ENCODE data around the gene PAK6.

The PAK6 gene

DNA sequence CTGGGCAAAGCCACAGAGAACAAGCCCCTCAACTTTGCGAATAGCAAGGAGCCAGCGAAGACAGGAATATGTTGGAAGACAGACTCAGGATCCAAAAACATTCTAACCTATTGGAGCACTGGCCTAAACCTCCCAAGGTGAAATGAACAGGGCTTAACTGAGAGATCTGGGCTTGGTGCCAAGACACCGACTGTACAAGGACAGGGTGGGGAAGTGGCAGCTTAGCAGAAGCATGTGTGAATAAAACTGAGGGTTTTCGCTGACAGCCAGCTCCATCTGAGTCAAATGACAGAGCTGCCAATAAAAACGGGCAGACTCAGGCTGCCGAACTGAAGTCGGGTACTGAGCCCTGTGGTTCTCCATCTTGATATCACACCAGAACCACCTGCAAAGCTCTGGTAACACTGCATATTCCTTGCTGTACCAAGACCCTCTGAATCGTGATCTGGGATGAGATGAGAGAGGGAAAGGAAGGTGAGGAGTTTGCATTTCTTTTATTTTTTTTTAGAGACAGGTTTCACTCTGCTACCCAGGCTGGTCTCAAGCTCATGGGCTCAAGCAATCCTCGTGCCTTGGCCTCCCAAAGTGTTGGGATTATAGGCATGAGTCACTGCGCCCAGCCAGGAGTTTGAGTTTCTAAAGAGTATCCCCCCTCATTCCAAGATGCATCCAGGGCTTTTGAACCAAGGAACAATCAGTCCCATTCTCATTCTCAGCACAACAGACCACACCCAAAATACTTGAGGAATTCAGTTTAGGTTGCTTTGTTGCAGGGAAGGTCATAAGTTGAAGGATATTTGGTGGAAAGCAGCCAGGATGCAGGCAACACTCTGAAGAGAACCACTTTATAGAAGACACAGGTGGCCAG is 74.9 kb downstream of the PAK6 start:
- DNase-seq = no peak

DNA sequence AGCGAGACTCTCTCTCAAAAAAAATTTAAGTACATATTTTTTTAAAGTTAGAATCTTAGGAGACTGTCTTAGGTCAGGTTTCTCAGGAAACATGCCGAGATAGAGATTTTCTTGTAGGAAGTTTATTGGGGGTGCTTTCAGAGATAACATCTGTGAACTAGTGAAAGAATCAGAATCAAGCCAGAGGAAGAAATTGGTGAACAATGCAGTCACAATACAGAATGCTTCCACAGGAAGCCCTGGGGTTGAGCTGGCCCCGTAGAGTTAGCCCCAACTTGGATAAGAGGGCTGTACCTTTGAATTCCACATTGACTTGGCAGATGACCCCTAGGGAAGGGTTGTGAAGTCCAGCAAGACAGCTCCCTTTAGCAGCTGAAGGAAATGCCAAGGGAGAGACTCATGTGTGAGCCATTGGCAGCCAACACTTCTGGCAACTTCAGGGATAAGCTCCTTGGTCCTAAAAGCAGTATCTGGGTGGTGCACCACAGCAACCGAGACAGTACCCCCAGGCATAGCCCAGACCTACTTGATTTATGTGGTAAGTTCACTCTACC is 75.9 kb downstream of the PAK6 start:
- no peak for DNase-seq

DNA sequence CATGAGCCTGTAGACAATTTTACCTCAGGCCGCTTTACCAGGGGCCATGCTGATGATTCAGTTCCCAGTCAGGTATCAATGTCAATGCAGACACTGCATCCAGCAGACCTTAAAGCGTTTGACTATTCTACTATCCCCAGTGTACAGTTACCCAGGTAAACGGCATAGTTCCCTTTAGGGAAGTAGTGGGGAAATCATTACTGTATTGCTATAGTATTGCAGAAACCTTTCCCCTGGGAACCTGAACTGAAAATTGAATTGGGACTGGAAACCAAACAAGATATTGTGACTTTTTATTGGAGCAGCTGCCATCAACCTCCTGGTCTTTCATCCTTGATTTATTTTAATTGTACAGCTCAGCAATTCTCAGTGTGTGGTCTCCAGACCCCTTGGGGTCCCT is 78.1 kb downstream of the PAK6 start:
- DNase-seq = no peak

DNA sequence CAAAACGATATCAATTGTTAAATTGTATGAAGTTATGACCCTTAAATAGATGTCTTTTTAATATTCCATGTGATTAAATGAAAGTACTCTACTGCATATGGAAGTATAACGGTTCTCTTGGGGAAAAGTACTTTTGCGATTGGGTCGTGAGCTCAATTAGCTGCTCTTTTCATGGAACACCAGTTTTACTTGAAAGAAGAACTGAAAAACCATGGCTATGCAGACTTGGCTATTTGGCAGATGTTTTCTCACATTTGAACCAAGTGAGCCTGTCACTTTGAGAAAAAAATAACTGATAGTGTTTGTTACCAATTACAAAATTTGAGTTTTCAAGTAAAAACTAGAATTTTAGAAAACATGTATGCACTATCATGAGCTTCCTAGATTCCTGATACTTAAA is 78.7 kb downstream of the PAK6 start:
- no peak for DNase-seq

DNA sequence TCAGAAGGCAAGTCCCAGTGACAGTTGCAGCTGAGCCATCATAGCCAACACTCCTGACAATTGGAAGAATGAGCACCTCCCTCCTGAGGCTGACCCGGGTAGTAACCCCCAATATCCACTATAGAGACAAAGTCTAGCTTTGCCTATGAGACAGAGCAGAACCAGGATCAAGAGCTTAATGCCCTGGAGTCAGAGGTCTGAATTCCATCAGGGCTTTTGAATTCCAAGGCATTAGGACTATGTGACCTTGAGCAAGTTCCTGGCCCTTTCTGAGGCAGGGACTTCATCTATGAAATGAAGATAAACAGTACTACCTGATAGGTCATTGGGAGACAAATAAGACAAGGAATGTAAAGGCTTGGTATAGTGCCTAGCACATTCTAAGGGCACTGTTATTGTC is 81.5 kb downstream of the PAK6 start:
- DNase-seq = no peak

DNA sequence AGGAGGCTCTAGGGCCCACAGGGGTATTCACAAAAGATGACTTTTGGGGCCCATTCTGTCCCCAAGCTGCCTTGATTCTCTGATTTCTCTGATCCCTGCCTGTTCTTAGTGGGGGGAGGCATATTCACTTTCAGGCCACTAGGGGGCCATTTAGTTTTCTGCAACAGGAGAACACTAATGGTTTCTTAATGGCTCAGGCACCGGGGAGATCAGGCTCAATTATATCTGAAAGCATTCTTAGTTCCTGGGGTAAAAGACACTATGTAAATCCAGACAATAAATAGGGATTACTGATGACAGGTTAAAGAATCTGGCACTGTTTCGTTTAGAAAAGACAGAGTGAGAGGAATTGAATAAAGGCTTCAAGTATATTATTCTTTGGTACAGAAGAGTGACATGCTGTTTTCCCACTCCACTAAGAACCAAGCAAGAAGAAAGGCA is 82.1 kb downstream of the PAK6 start:
- no peak for DNase-seq

DNA sequence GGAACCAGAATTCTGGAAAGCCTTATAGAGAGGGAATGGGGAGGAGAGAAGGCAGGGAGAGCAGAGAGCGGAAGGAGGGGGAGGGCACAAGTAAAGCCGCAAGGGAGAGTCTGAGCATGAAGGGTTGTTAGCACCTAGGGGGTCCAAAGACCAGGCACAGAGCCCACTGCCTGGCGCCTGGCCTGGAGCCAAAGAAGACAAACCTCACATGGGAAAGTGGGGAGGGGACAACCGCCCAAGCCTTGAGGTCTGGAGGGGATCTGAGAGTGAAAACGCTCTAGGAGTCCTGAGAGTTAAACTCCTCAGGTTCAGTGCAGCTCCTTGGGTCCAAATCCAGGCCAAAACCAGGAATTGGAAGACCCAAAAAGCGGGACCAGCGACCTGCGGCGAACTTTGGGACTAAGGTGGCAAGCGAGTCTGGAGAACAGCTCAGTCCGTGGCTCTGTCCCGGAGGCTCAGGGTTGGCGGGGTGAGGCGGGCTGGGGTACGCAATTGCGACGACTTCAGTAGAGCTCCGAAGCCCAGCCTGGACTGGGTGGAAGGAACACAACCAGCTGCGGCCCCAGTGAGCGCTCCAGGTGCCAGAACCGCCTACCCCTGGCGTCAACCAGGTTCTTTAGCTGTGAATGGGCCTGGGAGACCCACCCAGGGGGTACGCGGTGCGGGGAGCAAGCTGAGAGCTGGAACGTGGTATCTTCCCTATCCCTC is 83.8 kb downstream of the PAK6 start:
- DNase-seq = no peak

DNA sequence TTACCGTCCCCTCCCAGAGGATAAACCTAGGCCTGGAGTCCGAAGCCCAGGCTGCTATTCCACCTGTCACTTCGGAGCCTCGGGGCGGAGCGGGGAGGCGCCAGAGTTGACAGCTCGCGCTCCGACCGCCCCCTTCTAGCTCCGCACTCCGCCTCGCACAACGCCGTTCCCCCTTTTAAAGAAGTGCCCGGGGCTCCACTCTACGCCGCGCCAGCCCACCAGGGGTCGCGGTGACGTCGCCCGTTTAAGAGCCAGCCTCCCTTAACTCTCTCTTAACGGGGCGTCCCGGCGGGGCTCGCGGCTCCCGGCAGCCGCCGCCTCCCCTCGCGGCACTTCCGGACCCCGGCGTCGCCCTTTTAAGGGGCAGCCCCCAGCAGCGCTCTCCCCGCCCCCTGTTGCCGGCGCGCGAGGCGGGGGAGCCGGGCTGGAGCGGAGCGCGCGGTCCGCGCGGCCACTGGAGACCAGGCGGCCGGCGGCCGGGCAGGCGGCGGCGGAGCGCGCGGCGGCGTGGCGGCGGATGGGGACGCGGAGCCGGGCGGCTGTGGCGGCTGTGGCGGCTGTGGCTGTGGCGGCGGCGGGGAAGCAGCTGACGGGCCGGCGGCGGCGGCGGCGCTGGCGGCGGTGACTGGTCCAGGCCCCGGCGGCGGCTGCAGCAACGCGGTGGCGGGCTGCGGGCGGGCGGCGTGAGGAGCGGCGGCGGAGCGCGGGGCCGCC is 84.5 kb downstream of the PAK6 start, which contains the start of gene INAFM2:
TSS of gene INAFM2 (plus strand) at position 454 of the 714 bp plus-strand sequence. CDS start 364 bp downstream, outside the sequence.
- DNase-seq = no peak

DNA sequence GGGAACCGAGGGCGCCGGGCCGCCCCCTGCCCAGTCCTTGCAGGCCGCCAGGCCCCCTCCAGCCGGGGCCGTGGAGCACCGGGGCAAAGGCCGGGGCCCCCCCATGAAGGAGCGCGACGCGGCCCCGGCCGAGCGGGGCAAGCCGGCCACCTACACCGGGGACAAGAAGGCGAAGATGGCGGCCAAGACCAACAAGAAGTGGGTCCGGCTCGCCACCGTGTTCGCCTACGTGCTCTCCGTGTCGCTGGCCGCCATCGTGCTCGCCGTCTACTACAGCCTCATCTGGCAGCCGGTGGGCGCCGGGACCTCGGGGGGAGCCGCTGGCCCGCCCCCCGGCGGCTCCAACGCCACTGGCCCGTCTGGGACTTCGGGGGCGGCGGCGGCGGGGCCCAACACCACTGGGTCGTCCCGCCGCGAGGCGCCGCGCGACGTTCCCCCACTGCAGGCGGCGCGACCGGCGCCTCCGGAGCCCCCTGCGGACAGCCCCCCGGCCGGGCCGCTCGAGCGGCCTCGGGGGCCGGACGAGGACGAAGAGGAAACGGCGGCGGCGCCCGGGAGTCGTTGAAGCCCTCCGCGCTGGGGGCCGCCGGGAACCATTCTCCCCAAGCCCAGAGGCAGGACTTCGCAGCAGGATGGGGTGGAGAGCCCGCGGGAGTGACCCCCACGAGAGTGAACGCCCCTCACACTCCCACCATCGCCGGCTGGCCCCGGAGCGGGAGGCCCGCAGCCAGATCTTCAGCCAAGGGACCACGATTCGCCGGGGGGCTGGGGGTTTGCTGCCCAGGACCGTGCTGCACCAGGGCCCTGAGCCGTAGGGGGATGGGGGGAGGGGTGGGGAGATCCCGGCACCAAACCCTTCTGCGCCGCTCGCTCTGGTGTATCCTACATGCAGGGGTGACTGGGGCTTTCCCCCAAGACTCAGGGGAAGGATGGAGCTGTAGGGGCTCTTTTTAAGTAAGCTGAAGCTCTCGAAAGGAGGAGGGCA is 85.4 kb downstream of the PAK6 start:
- no peak for DNase-seq

DNA sequence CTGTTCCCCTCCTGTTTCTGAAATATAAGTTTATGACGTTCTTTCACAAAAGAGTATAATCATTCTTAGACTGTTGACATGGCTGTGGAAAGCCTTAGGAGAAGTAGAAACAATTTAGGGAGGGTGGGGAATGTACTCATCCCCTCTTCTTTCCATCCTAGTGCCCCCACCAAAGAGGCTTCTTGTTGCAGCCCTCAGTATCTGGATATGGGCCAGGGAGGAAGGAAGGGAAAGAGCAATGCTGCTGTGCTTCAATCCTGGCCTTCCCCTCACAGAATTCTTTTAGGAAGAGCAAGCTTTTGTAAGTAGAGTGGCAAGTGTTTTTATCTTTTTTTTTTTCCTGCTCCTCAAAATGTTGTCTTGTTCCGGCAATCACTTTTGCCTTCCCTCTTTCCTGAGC is 86.3 kb downstream of the PAK6 start:
- DNase-seq = no peak

DNA sequence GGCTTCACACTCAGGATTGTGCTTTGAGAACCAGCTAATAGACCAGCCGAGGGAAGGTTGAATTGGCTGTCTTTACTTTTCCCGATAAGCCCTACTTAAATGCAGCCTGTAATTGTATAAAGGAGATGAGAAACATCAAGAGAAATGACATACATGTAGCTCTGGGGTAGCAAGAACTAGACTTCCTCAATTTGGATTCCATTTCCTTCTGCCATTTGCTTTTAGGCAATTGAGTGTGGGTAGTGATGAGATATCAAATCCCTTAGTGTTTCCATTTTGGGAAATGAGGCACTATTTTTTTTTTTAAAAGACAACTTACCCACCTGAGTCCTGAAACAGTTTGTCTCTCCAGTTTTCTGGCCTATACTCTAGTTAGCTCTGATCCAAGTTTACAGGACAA is 86.8 kb downstream of the PAK6 start:
- DNase-seq = no peak
